NCI-H2196 treated with DMSO at 0.1 percent for 48 hours (cell line): Measurements from ENCODE around the gene TAOK3.
"Not testable (repeated sequence)": the region's sequence is repeated elsewhere in the genome, so short reads cannot be mapped to it uniquely, and the experiment has no call there.

ENCODE experiments used
- DNase-seq: peaks from one replicate; lab custom pipeline; 2025; ENCODE audit not compliant: unreplicated experiment; lab: John Stamatoyannopoulos, UW

The TAOK3 gene

DNA sequence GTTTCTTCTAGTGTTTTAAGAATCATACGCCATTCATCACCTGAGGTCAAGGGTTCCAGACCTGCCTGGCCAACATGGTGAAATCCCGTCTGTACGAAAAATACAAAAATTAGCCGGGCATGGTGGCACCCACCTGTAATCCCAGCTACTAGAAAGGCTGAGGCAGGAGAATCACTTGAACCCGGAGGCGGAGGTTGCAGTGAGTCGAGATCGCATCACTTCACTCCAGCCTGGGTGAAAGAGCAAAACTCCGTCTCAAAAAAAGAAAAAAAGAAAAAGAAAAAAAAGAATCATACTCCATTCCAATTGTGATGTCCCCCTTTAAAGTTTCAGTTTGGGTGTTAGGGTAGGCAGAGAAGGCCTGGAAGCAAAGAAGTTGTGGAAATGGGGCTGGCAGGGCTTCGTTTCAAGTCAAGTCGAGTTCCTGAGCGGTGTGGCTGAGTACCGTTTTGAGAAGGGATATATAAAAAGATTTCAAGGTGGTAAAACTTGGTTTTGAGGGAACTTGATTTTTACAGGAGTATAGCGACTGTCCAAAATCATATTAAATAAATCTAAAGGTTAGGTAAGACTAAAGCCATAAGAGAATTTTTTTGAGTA, 1.5 kb upstream of the TAOK3 start:
- DNase-seq: no peak

- DNase-seq: no peak
Observed at GRCh38 chr12:118373616-118374015, 909 bp upstream of the TAOK3 start.

GRCh38 chr12:118371321-118372282, 1.1 kb downstream of the TAOK3 start:
- DNase-seq: no peak

DNA sequence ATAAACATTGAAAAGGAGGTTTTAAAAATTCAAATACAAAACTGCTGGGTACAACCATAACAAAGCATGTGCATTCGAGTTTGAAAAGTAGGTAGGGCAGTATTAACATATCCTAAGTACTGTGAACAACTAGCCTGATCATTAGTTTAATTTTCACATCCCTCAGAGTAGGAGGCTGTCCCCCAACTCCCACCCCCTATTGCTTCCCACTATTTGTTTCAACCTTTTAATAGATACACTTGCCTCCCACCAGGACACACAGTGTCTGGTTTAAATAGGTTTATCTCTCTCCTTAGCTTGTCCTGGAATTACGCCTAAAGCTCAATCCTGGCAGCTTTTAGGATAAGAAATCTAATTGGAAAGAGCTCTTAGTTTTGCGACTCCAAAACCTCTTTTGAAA, 2.1 kb downstream of the TAOK3 start:
- DNase-seq: no peak

DNA sequence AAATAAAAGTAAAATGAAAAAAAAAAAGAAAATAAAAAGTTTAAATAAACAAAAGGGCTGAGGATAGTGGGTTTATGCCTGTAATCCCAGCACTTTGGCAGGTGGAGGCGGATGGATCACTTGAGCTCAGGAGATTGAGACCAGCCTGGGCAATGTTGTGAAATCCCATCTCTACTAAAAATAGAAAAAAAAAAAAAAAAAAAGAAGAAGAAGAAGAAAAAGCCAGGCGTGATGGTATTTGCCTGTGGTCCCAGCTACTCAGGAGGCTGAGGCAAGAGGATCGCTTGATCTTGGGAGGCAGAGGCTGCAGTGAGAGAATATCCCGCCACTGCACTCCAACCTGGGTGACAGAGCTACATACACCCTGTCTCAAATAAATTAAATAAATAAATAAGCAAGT, 3.9 kb downstream of the TAOK3 start:
- no peak for DNase-seq

GRCh38 chr12:118361889-118362288, 10.8 kb downstream of the TAOK3 start:
- no peak for DNase-seq

DNA sequence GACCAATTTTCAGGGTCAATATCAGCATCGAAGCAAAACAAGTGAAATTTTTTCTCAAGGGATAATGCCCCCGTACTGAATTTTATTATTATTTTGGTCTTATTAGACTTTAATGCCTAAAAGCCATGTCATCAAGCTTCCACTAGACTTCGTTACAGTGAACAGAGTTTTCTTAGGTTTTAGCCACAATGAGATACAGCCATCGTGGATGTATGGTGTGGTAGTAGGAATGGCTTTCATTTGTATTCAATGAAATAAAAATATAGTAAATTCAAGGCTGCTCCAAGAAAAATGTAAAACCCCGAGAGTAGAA, 11.7 kb downstream of the TAOK3 start:
- no peak for DNase-seq

- no peak for DNase-seq
Observed at GRCh38 chr12:118359541-118359915, 13.2 kb downstream of the TAOK3 start.

DNA sequence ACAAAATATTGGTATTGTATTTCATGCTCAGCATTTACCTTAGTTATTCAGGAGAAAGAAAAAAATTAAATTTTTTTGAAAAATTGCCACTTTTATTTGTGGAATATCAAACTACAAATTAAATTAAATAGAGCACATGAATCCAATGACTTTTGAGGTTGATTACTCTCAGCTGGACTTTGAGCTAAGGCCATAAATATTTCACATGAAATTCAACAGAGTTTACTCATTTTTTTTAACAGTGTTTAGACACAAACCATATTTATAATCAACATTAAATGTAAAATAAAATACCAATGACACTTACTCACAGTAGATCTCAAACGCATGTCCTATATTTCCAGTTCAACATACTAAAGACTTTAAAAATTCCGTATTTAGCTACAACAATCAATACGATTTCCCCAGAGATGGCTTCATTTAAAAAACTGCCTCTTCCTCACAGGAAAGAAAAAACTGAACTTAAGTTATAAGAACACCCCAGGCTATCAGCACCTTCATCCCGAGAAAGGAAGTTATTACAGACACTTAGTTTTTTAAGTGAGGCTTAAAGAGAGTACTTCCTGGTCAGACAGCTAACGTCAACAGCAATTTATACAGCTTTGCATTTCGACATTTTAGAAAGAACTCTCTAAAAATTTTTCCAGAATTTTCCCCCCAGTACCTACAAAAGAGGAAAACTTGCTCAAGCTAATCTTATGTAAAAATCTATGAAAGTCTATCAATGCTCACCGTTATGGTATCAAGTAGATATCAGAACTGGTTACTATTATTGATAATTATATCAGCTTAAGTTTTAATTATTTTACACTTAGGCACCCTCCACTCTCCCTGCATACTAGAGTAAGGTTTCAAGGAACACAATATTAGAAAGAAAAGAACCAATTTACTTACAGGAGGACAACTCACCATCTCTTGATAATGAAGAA, 13.8 kb downstream of the TAOK3 start:
- DNase-seq: no peak

DNA sequence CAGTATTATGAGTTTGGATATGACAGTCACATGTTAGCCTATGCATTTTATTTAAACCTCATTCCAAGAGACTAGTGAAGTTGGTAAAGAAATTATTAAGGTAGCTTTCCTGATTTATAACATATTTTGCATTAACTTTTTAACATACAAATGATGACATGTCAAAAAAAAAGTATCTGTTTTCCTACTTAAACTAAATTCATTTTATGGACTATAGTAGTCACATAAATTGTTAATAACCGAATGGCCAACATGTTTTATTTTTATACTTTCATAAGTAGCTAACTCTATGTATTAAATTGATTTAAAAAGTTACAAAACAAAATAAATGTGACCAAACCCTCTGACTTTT, 14.7 kb downstream of the TAOK3 start:
- DNase-seq: no peak

DNA sequence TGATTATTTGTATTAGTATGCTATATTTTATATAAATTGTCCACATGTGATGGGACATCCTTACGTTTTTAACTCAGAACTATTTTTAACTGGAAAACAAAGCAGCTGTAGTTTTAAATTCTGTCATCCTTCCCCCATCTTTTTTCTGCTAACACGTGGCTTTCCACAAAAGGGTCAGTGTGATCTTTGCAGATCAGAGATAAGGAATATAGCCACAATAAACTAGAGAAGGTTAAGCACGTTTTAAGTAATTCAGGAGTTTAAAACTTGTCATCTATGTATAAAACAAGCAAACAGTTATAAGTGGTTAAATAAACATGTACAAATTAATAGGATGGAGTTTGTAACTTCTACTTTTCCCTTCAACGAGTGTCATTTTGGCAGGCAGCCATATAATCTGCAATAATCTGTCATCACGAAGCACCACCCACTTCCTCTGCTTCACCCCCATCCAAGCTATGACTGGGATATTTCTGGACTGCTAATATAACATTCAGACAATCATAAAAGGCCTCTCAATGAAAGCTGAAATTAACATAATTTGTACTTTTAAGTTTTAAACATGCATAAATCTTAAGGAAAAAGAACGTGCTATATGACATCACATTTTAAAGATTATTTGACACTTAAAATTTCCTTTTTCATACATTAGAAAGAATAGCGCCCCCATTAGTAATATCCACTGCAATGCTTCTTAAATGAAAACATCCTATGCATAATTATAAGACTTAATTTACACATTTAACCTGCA, 15.3 kb downstream of the TAOK3 start:
- DNase-seq: no peak

DNA sequence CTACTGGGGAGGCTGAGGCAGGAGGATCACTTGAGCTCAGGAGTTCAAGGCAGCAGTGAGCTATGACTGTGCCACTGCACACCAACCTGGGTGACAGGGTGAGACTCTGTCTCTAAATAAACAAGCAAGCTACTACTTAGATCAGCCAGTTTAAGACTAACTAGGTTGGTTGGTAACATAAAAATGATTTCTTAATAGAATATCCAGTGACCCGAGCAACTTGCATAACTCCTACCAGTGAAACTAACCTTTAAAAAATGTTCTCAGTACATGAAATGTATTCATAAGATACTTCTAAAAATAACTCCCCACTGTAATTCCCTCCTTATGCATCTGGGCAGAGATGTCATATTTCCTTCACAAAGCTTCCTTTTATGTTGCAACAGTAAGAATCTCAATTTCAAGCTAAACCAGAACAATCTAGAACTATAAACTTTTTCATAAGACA, 15.9 kb downstream of the TAOK3 start:
- DNase-seq: no peak

GRCh38 chr12:118355843-118356242, 16.9 kb downstream of the TAOK3 start:
- no peak for DNase-seq

GRCh38 chr12:118354903-118355302, 17.8 kb downstream of the TAOK3 start:
- DNase-seq: no peak

DNA sequence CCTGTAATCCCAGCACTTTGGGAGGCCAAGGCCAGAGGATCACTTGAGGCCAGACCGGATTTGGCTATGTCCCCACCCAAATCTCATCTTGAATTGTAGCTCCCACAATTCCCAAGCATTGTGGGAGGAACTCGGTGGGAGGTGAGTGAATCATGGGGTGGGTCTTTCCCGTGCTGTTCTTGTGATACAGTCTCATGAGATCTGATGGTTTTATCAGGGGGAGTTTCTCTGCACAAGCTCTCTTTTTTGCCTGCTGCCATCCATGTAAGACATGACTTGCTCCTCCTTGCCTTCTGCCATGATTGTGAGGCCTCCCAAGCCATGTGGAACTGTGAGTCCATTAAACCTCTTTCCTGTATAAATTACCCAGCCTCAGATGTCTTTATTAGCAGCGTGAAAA, 18.2 kb downstream of the TAOK3 start:
- DNase-seq: not testable (repeated sequence)

- DNase-seq: no peak
Observed at GRCh38 chr12:118353721-118354120, 19.0 kb downstream of the TAOK3 start.

DNA sequence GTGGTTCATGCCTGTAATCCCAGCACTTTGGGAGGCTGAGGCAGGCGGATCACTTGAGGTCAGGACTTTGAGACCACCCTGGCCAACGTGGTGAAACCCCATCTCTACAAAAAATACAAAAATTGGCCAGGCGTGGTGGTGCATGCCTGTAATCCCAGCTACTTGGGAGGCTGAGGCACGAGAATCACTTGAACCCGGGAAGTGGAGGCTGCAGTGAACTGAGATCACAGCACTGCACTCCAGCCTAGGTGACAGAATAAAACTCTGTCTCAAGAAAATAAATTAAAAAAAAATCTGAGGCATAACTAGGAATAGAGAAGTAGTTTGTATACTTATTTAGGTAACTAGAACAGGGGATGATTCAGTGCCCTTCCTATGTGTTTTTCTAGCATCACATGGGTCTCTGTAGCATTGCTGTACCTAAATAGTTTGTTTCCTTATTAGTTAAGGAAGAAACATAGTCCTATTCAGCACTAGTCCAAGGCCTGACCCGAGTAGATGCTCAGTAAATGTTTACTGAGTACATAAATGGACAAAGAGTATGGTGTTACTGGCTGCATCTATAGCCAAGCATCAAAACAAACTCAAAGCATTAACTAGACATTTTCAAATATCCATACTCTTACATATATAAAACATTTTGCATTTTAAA, 21.7 kb downstream of the TAOK3 start:
- DNase-seq: no peak

- DNase-seq: no peak
Observed at GRCh38 chr12:118347916-118348315, 24.8 kb downstream of the TAOK3 start.

DNA sequence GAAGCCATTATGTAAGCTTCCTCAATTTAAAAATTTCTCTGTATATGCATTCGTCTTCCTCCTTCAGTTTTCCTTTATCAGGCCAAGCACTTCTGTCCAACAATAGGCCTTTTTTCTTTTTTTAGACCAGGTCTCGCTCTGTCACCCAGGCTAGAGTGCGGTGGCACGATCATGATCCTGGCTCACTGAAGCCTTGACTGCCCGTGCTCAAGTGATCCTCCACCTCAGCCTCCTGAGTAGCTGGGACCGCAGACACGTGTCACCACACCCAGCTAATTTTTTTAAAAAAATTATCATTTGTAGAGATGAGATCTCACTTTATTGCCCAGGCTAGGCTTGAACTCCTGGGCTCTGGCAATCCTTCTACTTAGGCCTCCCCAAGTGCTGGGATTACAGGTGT, 25.8 kb downstream of the TAOK3 start:
- DNase-seq: no peak

DNA sequence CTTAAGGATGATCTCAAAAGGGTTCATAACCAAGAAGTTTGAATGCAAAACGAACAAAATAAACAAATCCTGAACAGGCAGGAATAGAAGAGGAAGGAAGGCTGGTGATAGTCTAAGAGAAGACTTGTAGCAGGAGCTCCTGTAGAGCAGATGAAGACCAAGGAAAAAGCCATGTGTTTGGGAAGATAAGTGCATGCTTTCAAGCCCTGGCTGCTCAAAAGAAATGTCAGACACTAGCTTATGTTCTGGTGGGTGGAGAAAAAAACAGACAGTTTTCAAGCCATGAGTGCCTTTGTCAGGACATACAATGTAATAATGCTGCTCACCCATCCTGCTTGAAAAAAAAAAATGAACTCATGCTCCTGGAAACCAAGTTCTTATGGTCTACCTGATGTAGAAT, 27.4 kb downstream of the TAOK3 start:
- no peak for DNase-seq
